ENCODE results near the gene CCDC24. TPM values are rescaled to one million over a fixed set of nuclear protein-coding genes. Genes with fewer than 3 reads are reported as not detected.

Gene CCDC24
- total and polyA plus RNA-seq, 8 donors: 9.9 to 17.7 (median 12.9) TPM

DNA sequence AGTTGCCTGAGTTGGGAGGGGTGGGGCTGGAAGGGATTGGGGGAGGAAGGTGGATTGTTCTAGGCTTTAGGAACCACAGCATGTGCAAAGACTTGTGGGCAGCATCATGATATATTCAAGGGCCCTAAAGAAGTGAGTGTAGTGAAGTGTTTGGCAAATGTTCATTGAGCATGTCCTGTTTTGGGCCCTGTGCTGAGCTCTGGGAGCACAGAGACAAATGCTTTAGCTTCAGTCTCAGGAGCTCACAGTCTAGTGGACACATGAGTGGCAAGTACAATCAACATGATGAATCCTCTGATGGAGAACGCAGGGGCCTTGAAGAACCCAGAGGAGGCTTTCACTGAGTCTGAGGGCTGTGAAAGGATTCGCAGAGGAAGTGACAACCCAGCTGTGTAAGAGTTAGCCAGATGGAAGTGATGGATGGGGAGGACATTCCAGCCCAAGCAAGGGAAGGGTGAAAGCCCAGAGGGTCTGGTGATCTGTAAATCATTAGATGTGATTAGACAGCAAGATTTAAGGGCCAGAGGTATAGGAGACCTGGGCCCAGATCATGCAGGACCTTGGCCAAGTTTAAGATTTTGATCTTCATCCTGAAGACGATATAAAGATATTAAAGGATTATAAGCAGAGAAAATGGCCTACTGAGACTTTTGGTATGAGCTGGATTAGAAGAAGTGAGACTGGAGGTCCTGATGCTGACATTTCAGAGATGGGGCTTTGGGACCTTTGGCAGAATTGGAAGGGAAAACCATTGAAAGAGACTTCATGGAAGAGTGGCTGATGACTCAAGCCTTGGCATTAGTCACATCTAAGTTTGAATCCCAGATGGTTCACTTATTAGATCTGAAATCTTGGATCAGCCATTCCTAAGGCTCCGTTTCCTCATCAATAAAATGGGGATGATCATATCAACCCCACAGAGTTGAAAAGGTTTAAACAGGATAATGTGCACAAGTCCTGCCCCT is 40.1 kb upstream of the CCDC24 start:
- no peak overlapping the region for H3K27ac ChIP-seq
- H3K36me3 ChIP-seq: peaks cover 0 to 19% of the 10 kb centered on the region in 2 donors
- intact Hi-C loops (cut with DNase I): no loop called here
- no peaks in the 10 kb centered on the region for H3K27me3 ChIP-seq
- peaks cover 12 to 23% of the 10 kb centered on the region in 2 donors for H3K4me1 ChIP-seq
- TF ChIP-seq, protein P1, sequence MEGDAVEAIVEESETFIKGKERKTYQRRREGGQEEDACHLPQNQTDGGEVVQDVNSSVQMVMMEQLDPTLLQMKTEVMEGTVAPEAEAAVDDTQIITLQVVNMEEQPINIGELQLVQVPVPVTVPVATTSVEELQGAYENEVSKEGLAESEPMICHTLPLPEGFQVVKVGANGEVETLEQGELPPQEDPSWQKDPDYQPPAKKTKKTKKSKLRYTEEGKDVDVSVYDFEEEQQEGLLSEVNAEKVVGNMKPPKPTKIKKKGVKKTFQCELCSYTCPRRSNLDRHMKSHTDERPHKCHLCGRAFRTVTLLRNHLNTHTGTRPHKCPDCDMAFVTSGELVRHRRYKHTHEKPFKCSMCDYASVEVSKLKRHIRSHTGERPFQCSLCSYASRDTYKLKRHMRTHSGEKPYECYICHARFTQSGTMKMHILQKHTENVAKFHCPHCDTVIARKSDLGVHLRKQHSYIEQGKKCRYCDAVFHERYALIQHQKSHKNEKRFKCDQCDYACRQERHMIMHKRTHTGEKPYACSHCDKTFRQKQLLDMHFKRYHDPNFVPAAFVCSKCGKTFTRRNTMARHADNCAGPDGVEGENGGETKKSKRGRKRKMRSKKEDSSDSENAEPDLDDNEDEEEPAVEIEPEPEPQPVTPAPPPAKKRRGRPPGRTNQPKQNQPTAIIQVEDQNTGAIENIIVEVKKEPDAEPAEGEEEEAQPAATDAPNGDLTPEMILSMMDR (IDR thresholded peaks at IDR 0.05): no peak
- ATAC-seq (no peak), DNase-seq (no peak)
- no peak overlapping the region for H3K4me3 ChIP-seq
- no peaks in the 10 kb centered on the region for H3K9me3 ChIP-seq

DNA sequence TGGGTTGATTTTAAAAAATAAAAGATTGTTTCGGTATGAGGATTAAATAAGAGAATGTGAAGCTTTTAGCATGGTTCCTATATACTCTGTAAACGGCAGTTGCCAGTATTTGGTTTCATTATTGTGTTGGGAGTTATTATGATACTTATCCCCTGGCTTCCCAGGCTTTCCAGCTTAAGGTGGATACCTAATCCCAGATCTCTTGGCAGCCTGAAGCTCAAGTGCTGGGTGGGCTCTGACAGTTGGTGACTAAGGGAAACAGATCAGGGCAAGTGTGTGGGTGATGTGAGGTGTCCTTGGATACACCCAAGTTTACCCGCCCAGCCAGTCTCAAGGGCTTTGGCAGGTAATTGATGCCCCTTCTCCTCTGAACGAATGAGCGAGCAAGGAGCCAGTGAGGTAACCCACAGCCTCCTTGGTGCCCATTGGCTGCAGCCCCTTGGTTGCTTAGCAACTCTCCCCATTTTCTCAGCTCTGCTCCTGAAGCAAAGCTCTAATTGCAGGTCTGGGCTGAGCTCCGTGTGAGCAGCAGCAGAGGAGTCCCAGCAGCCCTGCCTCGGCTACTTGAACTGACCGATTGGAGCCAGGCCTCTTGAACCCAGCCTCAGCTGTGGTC is 38.6 kb upstream of the CCDC24 start:
- intact Hi-C loops (cut with DNase I): no loop called here
- Histone ChIP-seq H3K4me3 (no peak overlapping the region), H3K27ac (no peak overlapping the region), H3K4me1 (peaks cover 7 to 16% of the 10 kb centered on the region in 2 donors), H3K9me3 (no peaks in the 10 kb centered on the region), H3K27me3 (no peaks in the 10 kb centered on the region), H3K36me3 (peaks cover 0 to 34% of the 10 kb centered on the region in 2 donors)
- ATAC-seq (no peak), DNase-seq (no peak)
- TF ChIP-seq, protein P1 (IDR thresholded peaks at IDR 0.05): no peak

DNA sequence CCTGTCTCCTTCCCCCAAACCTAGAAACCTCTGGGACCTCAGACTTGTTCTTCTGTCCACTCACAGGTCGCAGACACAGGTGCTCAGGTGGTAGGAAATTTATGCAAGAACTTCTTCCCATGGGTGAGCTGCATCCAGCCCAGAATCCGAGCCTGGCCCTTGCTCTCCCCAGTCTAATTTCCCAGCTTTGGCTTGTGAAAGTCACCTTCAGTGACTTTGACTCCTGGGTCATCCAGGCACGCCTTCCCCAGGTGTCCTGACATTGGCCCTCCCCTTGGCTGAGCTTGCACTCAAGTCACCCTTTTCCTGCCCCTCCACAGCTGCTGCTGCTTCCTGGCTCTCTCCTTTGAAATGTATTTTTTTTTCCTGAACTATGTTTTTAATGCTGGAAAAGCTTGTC is 38.0 kb upstream of the CCDC24 start:
- peaks cover 0 to 39% of the 10 kb centered on the region in 2 donors for H3K36me3 ChIP-seq
- H3K4me3 ChIP-seq: no peak overlapping the region
- H3K4me1 ChIP-seq: peaks cover 1 to 10% of the 10 kb centered on the region in 2 donors
- ATAC-seq (no peak), DNase-seq (no peak)
- H3K9me3 ChIP-seq: no peaks in the 10 kb centered on the region
- intact Hi-C loops (cut with DNase I): no loop called here
- no peak overlapping the region for H3K27ac ChIP-seq
- H3K27me3 ChIP-seq: no peaks in the 10 kb centered on the region
- TF ChIP-seq, protein P1 (IDR thresholded peaks at IDR 0.05): no peak

DNA sequence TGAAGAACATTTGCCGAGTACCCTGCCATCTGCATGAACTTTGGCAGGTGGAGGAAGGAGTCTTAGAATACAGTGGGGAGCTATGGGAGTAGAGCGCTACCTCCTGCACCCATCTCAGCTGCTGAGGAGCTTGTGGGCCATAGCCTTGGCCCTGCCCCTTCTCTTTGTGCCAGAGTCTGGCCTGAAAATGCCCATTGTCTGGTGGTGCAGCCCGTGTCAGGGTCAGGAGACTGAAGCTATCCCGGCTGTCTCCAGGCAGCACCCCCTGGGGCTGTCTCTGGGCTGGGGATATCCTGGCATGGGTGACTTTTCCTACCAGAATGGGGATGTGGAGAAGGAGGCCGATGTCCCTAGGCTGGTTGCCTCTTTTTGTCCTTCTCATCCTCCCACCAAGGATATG is 37.4 kb upstream of the CCDC24 start:
- DNase-seq (no peak), ATAC-seq (no peak)
- Histone ChIP-seq H3K36me3 (peaks cover 0 to 46% of the 10 kb centered on the region in 2 donors), H3K4me3 (no peak overlapping the region), H3K9me3 (no peaks in the 10 kb centered on the region), H3K4me1 (peaks cover 0 to 4% of the 10 kb centered on the region in 2 donors), H3K27me3 (no peaks in the 10 kb centered on the region), H3K27ac (no peak overlapping the region)
- intact Hi-C loops (cut with DNase I): no loop called here
- TF ChIP-seq, protein P1 (IDR thresholded peaks at IDR 0.05): no peak

DNA sequence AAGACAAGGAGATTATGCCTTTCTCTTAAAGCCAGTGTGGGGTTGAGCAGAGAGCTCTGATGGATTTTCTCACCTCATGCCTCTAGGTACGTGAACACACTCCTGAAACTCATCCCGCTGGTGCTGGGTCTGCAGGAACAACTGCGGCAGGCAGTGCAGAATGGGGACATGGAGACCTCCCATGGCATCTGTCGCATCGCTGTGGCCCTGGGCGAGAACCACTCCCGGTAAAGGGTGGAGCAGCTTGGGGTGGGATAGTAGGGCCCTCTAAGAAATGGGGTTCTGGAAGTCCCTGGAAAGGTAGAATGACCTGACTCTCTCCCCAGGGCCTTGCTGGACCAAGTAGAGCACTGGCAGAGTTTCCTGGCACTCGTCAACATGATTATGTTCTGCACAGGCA is 35.2 kb upstream of the CCDC24 start:
- H3K27me3 ChIP-seq: no peaks in the 10 kb centered on the region
- no peak for DNase-seq
- intact Hi-C loops (cut with DNase I): no loop called here
- no peaks in the 10 kb centered on the region for H3K9me3 ChIP-seq
- H3K4me3 ChIP-seq: no peak overlapping the region
- no peak overlapping the region for H3K27ac ChIP-seq
- no peak for ATAC-seq
- TF ChIP-seq, protein P1 (IDR thresholded peaks at IDR 0.05): no peak
- H3K4me1 ChIP-seq: no peaks in the 10 kb centered on the region
- peaks cover 0 to 57% of the 10 kb centered on the region in 2 donors for H3K36me3 ChIP-seq

Measured in left lung (tissue), 10 donors.